HPDE6-E6E7 (cell line): ENCODE measurements around the gene GJB5.

ENCODE experiments used
- DNase-seq: peaks from one replicate; pipeline ENCODE4 v3.0.0; 2011; ENCODE audit warnings: missing footprints; ENCODE audit errors: extremely low spot score

GJB5 gene

DNA sequence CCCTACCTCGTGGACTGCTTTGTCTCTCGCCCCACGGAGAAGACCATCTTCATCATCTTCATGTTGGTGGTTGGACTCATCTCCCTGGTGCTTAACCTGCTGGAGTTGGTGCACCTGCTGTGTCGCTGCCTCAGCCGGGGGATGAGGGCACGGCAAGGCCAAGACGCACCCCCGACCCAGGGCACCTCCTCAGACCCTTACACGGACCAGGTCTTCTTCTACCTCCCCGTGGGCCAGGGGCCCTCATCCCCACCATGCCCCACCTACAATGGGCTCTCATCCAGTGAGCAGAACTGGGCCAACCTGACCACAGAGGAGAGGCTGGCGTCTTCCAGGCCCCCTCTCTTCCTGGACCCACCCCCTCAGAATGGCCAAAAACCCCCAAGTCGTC is 39.9 kb downstream of the GJB5 start:
- DNase-seq, result no peak

DNA sequence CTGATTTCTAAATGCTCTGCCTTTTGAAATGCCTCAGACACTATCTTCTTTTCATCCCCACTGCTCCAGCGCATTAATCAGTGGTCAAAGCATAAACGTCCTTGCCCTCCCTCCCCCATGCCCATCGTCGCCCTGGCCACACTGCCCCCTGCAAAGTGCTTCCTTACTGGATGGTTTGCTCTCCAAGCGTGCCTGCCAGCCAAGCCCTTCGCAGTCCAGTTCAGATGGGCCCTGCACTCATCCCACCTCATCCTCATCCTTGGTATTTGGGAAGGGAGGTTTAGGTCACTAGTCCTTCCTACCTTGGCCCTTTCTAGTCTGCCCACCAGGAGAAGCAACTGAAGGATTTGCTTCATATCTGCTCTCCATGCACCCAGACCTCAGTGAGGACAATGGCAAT is 41.1 kb downstream of the GJB5 start:
- no peak for DNase-seq

DNA sequence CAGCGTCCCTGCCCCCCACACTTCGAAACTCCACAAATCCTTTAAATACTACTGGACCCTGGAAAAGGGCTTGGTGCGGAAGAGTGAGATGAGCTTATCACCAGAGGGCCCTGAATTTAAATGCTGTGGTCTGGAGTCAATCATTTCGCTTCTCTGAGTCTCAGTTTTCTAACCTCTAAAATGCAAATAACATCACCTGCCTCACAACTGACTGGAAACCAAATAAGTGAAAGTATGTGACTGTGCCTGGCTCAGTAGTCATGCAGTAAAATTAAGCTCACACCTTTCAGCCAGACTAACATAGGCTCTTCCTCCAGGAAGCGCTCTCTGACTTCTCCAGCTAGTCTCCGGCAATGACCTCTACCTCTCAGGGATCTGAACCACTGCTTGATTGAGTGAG is 42.1 kb downstream of the GJB5 start:
- no peak for DNase-seq

DNA sequence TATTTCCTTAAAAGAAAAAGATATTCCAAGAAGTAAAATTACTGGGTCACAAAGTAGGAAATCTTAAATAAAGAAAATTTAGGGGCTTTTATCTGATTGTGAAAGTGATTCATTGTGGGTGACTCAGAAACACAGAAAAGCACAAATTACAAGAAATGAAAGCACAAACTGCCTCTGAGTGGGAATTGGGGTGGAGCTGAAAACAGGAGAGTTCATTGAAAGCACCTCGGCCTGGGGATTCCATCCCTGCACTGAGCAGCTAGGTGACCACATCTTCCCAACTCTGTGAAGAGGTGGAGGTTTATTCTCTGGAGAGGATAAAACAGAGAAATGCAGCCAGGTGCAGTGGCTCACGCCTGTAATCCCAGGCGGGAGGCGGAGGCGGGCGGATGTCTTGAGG is 45.4 kb downstream of the GJB5 start:
- DNase-seq, result no peak

DNA sequence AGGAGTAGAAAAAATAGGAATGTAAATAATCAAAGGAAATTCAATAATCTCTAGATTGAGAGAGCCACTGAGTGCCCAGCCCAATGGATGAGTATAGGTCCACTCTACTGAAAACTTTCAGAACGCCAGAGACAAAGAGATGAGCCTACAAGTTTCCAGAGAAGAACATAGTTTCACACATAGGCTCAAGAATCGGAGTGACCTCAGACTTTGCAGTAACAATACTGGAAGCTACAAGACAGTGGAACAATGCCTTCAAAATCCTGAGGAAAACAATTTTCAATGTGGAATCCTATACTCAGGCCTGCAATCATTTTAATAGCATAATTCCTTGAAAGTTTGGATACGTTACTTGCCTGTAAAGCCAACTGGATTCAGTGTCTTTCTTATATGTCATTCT is 48.9 kb downstream of the GJB5 start:
- no peak for DNase-seq

DNA sequence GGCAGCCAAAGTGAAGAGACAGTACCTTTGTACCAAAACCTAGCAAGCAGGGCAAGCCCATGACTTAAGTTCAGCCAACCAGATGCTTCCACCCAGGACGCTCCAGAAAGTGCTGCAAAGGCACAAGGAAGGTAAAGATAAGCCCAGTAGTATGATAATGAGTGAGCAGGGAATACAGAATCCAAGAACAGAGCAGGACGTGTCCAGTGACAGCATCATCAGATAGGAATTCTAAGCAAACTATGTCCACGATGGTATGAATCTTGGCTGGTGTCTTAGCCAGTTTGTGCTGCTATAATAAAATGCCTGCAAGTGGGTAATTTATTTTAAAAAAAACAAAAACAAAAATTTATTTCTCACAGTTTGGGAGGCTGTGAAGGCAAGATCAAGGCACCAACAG is 51.5 kb downstream of the GJB5 start:
- DNase-seq, result no peak
